ENCODE measurements around the gene EXOC4.
A peak's percentile ranks its signal among the peaks of the same experiment; 100 is the strongest.

EXOC4 gene

GRCh38 chr7:133674079-133674763 is 421.3 kb downstream of the EXOC4 start:
- DNase-seq (ENCODE audit: low spot score) = no peak

GRCh38 chr7:133675510-133676218 is 422.8 kb downstream of the EXOC4 start:
- DNase-seq (ENCODE audit: low spot score) = no peak

DNA sequence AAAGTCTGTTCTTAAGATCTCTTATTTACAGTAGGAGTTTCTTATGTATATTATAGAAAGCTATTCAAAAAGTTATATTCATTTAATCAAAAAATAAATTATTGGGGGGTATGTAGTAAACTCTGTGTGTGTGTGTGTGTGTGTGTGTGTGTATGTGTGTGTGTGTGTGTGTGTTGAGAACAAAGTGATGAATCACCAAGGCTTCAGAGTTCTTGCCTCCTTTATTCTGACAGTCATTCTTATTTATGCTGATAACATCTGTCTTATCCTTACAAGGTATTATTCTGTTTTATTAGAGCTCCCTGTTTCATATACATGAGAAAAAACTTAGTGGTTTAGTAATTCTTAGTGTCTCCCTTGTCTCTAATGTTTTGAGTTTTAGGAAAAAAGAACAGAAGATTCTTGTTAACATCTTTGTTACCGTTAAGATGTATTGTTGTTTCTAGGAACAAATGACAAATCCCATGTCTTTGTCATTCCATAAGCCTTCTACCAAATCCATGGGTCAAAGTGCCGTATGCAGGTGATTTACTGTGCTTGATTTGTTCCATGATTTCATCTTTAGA is 424.0 kb downstream of the EXOC4 start:
- no peak for DNase-seq (ENCODE audit: low spot score)

- DNase-seq (ENCODE audit: low spot score) = no peak
These were observed 425.4 kb downstream of the EXOC4 start for GRCh38 chr7:133678137-133678814.

GRCh38 chr7:133679977-133680376 is 427.1 kb downstream of the EXOC4 start:
- no peak for DNase-seq (ENCODE audit: low spot score)

DNA sequence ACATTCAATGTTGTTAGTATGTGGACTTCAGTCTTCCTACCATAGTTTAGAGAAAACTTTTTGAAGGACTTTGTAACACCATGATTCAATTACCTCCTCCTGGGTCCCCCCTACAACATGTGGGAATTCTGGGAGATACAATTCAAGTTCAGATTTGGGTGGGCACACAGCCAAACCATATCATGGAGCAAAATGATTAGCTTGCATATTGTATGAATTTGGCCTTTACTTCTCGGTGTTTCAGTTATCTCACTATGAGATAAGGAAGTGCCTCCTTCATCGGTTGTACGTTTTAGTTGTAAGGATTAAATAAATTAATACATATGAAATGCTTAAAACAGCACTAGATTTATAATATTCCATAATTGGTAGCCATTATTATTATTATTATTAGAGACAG is 428.7 kb downstream of the EXOC4 start:
- DNase-seq (ENCODE audit: low spot score) = no peak

GRCh38 chr7:133682364-133683181 is 429.7 kb downstream of the EXOC4 start:
- DNase-seq (ENCODE audit: low spot score) = no peak

GRCh38 chr7:133683182-133683454 is 430.2 kb downstream of the EXOC4 start:
- no peak for DNase-seq (ENCODE audit: low spot score)

GRCh38 chr7:133688483-133689239 is 435.8 kb downstream of the EXOC4 start:
- DNase-seq (ENCODE audit: low spot score) = peak; percentile 8

DNA sequence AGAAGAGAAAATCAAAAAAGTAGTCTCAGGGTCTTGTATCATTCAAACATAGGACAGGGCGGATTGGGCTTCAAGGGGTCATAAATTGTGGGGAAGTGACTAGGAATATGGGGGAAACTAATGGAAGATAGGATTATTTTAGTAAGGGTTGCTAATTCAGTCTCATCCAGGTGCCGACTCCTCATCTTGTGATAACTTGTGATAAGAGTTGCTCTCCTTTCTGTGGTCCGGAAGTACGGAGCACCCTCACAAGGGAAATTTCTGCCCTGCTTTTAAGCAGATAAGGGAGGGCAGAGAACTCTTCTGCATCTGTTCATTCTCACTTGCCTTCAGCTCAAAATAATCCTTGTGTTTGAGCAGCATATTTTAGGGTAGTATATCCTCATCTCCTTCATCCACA is 437.9 kb downstream of the EXOC4 start:
- no peak for DNase-seq (ENCODE audit: low spot score)

DNA sequence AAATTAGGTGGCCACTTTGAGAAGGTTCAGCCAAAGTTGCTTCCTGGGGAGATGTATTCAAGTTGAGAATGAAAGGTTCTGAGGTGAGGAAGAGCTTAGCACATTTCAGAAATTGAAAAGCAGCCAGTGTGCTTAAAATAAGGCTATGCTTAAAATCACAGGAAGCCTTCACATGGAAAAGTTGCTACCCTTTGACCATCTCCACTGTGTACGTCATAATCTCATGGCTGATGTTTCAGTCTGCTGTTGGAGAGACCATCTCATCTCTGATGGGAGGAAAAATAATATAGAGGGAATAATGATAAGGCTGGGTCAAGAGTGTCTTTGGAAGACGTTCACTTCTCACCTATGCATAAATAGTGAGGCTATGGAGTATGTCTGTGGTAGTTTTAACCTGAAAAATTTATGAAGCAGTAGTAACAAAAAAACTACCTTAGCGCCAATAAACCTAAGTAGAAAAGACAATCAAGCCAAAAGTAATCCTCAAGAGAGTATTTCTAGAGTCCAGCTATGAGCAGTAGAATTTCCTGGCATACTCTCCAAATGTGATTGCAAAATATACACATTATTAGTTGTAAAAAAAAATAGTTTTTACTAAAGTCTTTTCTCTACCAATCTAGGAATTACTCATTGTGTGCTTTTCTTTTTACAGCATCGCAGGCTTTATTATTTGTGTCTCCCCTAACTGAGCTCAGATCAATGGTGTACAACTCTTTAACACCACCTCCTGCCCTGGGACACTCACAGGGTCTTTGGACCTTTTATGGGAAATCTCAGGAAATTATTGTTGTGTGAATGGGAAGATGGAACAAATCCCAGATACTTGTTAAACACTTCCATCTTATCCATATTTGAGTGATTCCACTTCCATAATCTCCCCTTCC is 439.1 kb downstream of the EXOC4 start:
- no peak for DNase-seq (ENCODE audit: low spot score)

GRCh38 chr7:133693281-133693680 is 440.4 kb downstream of the EXOC4 start:
- DNase-seq (ENCODE audit: low spot score) = no peak

DNA sequence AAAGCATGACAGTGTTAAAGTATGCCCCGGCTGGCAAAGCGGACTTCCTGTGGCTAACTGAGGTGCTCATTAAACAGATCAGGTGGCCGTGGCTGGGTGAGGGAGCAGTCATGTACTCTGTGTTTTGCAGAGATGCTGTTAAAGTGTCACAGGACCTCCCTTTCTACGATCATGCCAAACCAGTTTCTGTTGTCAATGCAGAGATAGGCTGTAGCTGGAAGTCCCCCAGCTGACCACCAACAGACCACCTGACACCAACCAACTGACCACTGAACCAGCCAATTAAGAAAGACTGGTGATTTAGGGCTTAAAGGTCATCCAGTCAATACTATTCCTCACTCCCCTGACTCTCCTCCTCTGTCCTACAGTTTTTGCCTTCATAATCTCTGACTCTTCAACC is 443.2 kb downstream of the EXOC4 start:
- no peak for DNase-seq (ENCODE audit: low spot score)

GRCh38 chr7:133697585-133697984 is 444.7 kb downstream of the EXOC4 start:
- DNase-seq (ENCODE audit: low spot score) = no peak

- DNase-seq (ENCODE audit: low spot score) = no peak
These were observed 445.2 kb downstream of the EXOC4 start for GRCh38 chr7:133698127-133698526.

GRCh38 chr7:133699386-133699785 is 446.5 kb downstream of the EXOC4 start:
- no peak for DNase-seq (ENCODE audit: low spot score)

DNA sequence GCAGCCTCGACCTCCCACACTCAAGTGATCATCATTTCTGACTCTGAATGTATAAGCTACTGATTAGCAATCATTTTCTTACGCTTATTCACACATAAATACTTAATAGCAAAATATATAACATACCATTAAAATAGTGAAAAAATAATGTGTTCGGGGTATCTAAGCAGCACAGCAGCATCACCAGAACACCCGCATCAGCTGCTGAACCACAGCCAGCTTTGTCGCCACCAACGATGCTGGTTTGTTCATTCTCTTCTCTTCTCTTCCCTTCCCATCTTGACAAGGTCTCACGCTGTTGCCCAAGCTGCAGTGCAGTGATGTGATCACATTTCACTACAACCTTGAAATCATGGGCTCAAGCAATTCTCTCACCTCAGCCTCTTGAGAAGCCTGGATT is 449.2 kb downstream of the EXOC4 start:
- no peak for DNase-seq (ENCODE audit: low spot score)

DNA sequence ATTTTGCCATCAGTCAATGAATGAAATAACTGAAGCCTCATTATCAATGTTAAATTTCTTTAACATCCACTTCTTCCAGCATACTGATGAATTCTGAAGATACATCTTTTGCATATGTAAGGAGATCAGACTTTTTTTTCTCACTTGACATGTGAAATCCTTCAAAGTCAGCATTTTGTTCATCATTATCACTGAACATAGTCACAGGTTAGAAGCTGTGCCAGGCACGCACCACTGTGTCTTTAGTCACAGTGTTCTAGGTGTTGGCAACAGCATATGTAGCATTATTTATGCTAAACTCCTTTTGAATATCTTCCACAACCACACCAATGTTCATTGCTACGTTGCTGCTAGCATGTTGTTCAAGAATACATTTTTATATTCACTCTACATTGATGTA is 450.1 kb downstream of the EXOC4 start:
- no peak for DNase-seq (ENCODE audit: low spot score)

DNA sequence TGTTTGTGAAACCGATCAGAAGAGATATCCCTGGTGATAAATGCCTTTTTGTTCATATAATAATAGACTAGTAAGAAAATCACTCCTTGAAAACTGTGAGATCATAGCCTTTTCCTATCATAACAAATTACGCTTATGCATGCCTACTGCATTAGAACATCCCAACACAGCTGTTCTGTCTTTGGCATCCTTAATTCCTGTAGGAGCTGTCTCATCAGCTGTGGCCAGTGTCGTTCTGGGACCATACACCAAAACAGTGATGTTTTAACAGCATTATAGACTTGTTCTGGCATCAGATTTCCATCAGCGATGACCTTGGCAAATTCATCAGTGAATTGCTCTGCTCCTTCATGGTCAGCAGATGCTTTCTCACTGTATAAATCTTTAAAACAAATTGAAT is 450.7 kb downstream of the EXOC4 start:
- DNase-seq (ENCODE audit: low spot score) = peak; percentile 76

DNA sequence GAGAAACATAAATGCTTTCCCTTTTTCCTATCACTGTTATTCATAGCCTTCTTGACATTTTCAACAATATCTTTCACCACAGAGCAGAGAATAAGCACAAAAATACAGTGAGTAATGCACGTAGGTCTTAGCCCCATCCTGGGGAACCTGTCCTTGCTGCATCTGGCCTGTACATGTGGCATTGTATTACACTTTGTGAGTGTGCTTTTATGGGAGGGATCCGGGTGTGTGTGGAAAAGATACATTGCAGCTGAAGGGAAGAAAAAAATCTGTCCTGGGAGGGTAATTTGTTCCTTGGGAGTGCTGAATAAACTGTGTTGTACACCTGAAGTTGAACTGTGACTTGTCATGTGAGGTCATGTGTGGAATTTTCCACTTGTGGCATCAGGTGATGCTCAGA is 451.6 kb downstream of the EXOC4 start:
- no peak for DNase-seq (ENCODE audit: low spot score)

- DNase-seq (ENCODE audit: low spot score) = no peak
These were observed 452.7 kb downstream of the EXOC4 start for GRCh38 chr7:133705596-133705995.
